HEK293T (cell line): ENCODE results near the gene GABARAPL1.

Experiments used
- CTCF ChIA-PET: fragments of 350-600 bp; formaldehyde crosslinking; extraction: SDS; loops from one replicate; lab custom pipeline; 2021; ENCODE audit warnings: antibody characterized with exemption, inconsistent platforms; lab: Yijun Ruan, JAX
- POLR2A ChIA-PET: fragments of 350-600 bp; formaldehyde crosslinking; extraction: SDS; loops from one replicate; lab custom pipeline; 2020; ENCODE audit warnings: antibody characterized with exemption, inconsistent platforms; lab: Yijun Ruan, JAX
- DNase-seq: peaks from one replicate; pipeline ENCODE4 v3.0.0; 2012; ENCODE audit warnings: mixed read lengths; ENCODE audit errors: extremely low spot score
- ARNT ChIP-seq: fragments of 450-650 bp; IDR thresholded peaks from 2 replicates; pipeline ENCODE4 v1.6.1; 2017; ENCODE audit warnings: mild to moderate bottlenecking
- BHLHE40 ChIP-seq: fragments of 450-650 bp; IDR thresholded peaks from 2 replicates; pipeline ENCODE4 v1.6.1; 2016; ENCODE audit warnings: mild to moderate bottlenecking, moderate library complexity, borderline replicate concordance
- CTBP1 ChIP-seq: fragments of 450-650 bp; IDR thresholded peaks from 2 replicates; pipeline ENCODE4 v1.6.1; 2016; ENCODE audit warnings: borderline replicate concordance
- ELF4 ChIP-seq: fragments of 450-650 bp; IDR thresholded peaks from 2 replicates; pipeline ENCODE4 v1.6.1; 2017; ENCODE audit warnings: antibody characterized with exemption
- FOXA1 ChIP-seq: fragments of 450-650 bp; IDR thresholded peaks from 2 replicates; pipeline ENCODE4 v1.6.1; 2016; ENCODE audit warnings: mild to moderate bottlenecking
- FOXK2 ChIP-seq: fragments of 450-650 bp; IDR thresholded peaks from 2 replicates; pipeline ENCODE4 v1.6.1; 2016; ENCODE audit warnings: mild to moderate bottlenecking
- FOXM1 ChIP-seq: fragments of 450-650 bp; IDR thresholded peaks from 2 replicates; pipeline ENCODE4 v1.6.1; 2017; ENCODE audit warnings: mild to moderate bottlenecking, borderline replicate concordance
- HDGF ChIP-seq: fragments of 450-650 bp; IDR thresholded peaks from 2 replicates; pipeline ENCODE4 v1.6.1; 2017; ENCODE audit warnings: antibody characterized with exemption, borderline replicate concordance
- L3MBTL2 ChIP-seq: fragments of 450-650 bp; conservative IDR thresholded peaks from 2 replicates; pipeline ENCODE4 v1.6.1; 2016; ENCODE audit warnings: mild to moderate bottlenecking
- LEF1 ChIP-seq: fragments of 450-650 bp; IDR thresholded peaks from 2 replicates; pipeline ENCODE4 v1.6.1; 2017; ENCODE audit warnings: mild to moderate bottlenecking, borderline replicate concordance
- NFRKB ChIP-seq: fragments of 450-650 bp; IDR thresholded peaks from 2 replicates; pipeline ENCODE4 v1.6.1; 2016; ENCODE audit warnings: mild to moderate bottlenecking, moderate library complexity
- SP1 ChIP-seq: fragments of 450-650 bp; IDR thresholded peaks from 2 replicates; pipeline ENCODE4 v1.6.1; 2017
- SUZ12 ChIP-seq: fragments of 450-650 bp; IDR thresholded peaks from 2 replicates; pipeline ENCODE4 v1.6.1; 2016; ENCODE audit warnings: mild to moderate bottlenecking
- TARDBP ChIP-seq: fragments of 450-650 bp; IDR thresholded peaks from 2 replicates; pipeline ENCODE4 v1.6.1; 2016
- ZNF384 ChIP-seq: fragments of 450-650 bp; IDR thresholded peaks from 2 replicates; pipeline ENCODE4 v1.6.1; 2016
- TF ChIP-seq, protein P1 (sequence below): fragments of 450-650 bp; IDR thresholded peaks from 2 replicates; pipeline ENCODE4 v1.6.1; 2016

Gene GABARAPL1

DNA sequence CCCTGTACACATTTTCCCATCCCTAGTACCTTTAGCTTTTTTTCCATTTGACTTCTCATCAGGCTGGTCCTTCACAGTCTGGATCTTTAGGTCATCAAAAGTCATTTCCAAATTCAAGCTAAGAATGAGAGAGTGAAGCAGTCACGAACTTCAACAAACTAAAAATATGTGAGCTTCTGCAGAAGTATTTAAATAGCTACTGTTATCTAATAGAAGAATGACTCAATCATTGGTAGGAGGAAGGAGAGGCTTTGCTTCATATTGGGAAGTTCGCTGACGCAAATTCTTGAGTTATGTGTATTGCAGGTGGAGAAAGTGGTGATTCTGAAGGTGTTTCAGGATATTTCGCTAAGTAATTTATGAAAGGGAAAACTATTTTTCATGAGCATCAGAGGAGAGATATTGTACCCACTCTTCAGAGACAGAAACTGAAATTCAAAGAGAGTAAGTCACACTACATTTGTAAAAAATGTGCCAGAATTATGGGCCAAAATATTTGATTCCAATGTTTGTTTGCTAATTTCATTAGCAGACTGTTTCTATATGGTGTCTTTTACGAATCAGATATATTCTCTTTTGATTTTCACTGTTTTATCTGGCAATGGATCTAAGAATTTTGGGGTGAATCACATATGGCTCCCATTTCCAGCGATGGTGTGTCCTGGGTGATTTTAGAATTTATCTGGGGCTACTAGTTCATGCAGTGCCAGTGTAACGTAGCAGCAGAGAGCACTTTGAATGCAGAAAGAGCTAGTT is 40.5 kb upstream of the GABARAPL1 start, which contains the start of gene OLR1:
Gene OLR1 (minus strand): TSS at position 160 of the 756 bp plus-strand sequence. CDS start 55 bp downstream, at position 105.
- CTCF ChIA-PET, result interaction anchor here (1.3 kb wide), 1 partner anchor 19 kb away, joined by 3 read pairs; no protein-coding TSS in a partner anchor
- DNase-seq, result no peak
- TF ChIP-seq, protein P1, sequence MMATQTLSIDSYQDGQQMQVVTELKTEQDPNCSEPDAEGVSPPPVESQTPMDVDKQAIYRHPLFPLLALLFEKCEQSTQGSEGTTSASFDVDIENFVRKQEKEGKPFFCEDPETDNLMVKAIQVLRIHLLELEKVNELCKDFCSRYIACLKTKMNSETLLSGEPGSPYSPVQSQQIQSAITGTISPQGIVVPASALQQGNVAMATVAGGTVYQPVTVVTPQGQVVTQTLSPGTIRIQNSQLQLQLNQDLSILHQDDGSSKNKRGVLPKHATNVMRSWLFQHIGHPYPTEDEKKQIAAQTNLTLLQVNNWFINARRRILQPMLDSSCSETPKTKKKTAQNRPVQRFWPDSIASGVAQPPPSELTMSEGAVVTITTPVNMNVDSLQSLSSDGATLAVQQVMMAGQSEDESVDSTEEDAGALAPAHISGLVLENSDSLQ, result no peak
- TF ChIP-seq ZNF384 (no peak), ELF4 (no peak), LEF1 (no peak), FOXA1 (no peak), CTBP1 (no peak), TARDBP (no peak), FOXM1 (no peak), SP1 (no peak), SUZ12 (no peak), HDGF (no peak), ARNT (no peak), NFRKB (no peak), L3MBTL2 (no peak)
- POLR2A ChIA-PET, result no interaction called here

GRCh38 chr12:10174986-10175614 is 37.6 kb upstream of the GABARAPL1 start:
- POLR2A ChIA-PET, result no interaction called here
- TF ChIP-seq LEF1, result no peak
- no peak for DNase-seq
- CTCF ChIA-PET, result no interaction called here

- ChIA-PET POLR2A (no interaction called here), CTCF (no interaction called here)
- no peak for TF ChIP-seq NFRKB
- TF ChIP-seq HDGF, result no peak
- TF ChIP-seq CTBP1, result no peak
- no peak for TF ChIP-seq SUZ12
- no peak for TF ChIP-seq TARDBP
- TF ChIP-seq ELF4, result no peak
- TF ChIP-seq FOXA1, result no peak
- TF ChIP-seq LEF1, result no peak
- TF ChIP-seq L3MBTL2, result no peak
- TF ChIP-seq, protein P1, result no peak
- no peak for TF ChIP-seq FOXK2
- TF ChIP-seq ARNT, result no peak
- TF ChIP-seq BHLHE40, result no peak
- TF ChIP-seq SP1, result no peak
- DNase-seq, result no peak
Observed at GRCh38 chr12:10175846-10176636, 36.6 kb upstream of the GABARAPL1 start.

GRCh38 chr12:10178821-10179220 is 33.9 kb upstream of the GABARAPL1 start, which contains the start of gene TMEM52B:
TMEM52B (plus strand) TSS chr12:10179032; CDS start chr12:10179575, 543 bp downstream.
- CTCF ChIA-PET, result no interaction called here

DNA sequence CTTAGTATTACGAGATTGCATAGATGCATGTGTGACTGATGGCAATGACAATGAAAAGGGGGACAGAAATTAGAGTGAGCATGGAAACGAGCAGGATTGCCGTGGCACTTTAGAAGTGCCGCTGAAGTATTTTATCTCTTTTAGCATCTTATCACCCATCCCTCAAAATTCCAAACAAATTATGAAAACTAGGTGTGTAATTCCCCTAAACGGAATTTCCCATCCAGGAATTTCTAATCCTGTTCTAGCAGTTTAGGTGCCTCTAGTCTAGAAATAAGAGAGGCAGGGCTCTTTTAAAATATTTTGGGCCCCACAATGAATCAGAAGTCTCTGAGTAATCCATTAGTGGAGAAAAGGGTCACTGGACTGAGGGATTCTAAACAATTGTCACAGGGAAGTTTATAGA is 32.9 kb upstream of the GABARAPL1 start:
- ChIA-PET POLR2A (no interaction called here), CTCF (no interaction called here)
- no peak for DNase-seq
- TF ChIP-seq FOXA1, result no peak
- no peak for TF ChIP-seq ARNT
- TF ChIP-seq HDGF, result no peak
- no peak for TF ChIP-seq SUZ12
- no peak for TF ChIP-seq TARDBP
- TF ChIP-seq SP1, result no peak
- no peak for TF ChIP-seq LEF1
- TF ChIP-seq ZNF384, result no peak
- TF ChIP-seq L3MBTL2, result no peak
- no peak for TF ChIP-seq CTBP1
- TF ChIP-seq, protein P1, result no peak
- TF ChIP-seq NFRKB, result no peak
- no peak for TF ChIP-seq ELF4
- TF ChIP-seq FOXK2, result no peak
- TF ChIP-seq FOXM1, result no peak

More at GRCh38 chr12:10178821-10179220, 33.9 kb upstream of the GABARAPL1 start, which contains the start of gene TMEM52B:
- no peak for TF ChIP-seq ELF4
- TF ChIP-seq FOXA1, result no peak
- TF ChIP-seq FOXM1, result no peak
- no peak for TF ChIP-seq NFRKB
- TF ChIP-seq HDGF, result no peak
- no peak for TF ChIP-seq L3MBTL2
- TF ChIP-seq BHLHE40, result no peak
- POLR2A ChIA-PET, result no interaction called here
- no peak for DNase-seq
